H9 (cell line): ENCODE data around the gene GABRD. TPM values are rescaled to one million over a fixed set of nuclear protein-coding genes. Genes with fewer than 3 reads are reported as not detected.

Source experiments
- DNase-seq: peaks from one replicate; pipeline ENCODE4 v3.0.0-alpha.2; 2017
- H2AFZ ChIP-seq: one replicate; pipeline ENCODE4 v1.6.1; 2013; ENCODE audit warnings: mild to moderate bottlenecking, low read length, control low read depth, moderate library complexity
- H2AK5ac ChIP-seq: 2 replicates; pipeline ENCODE4 v1.6.1; 2013; ENCODE audit warnings: low read length, control low read depth, mixed read lengths; ENCODE audit not compliant: insufficient read length
- H2BK120ac ChIP-seq: one replicate; pipeline ENCODE4 v1.6.1; 2013; ENCODE audit warnings: low read depth, mild to moderate bottlenecking, low read length, control low read depth, inconsistent platforms; ENCODE audit not compliant: poor library complexity, severe bottlenecking
- H2BK12ac ChIP-seq: 2 replicates; pipeline ENCODE4 v1.6.1; 2013; ENCODE audit warnings: low read length, control low read depth, mixed read lengths, low read depth; ENCODE audit not compliant: insufficient read length
- H2BK15ac ChIP-seq: 2 replicates; pipeline ENCODE4 v1.6.1; 2013; ENCODE audit warnings: low read depth, low read length, control low read depth
- H2BK20ac ChIP-seq: one replicate; pipeline ENCODE4 v1.6.1; 2013; ENCODE audit warnings: low read depth, mild to moderate bottlenecking, low read length, control low read depth, inconsistent platforms; ENCODE audit not compliant: poor library complexity, severe bottlenecking
- H2BK5ac ChIP-seq: 2 replicates; pipeline ENCODE4 v1.6.1; 2013; ENCODE audit warnings: low read length, control low read depth, mixed read lengths; ENCODE audit not compliant: insufficient read length
- H3K14ac ChIP-seq: 2 replicates; pipeline ENCODE4 v1.6.1; 2013; ENCODE audit warnings: low read length, control low read depth; ENCODE audit not compliant: insufficient read depth
- H3K18ac ChIP-seq: 2 replicates; pipeline ENCODE4 v1.6.1; 2013; ENCODE audit warnings: low read depth, mild to moderate bottlenecking, mixed read lengths, low read length, control low read depth; ENCODE audit not compliant: insufficient read length
- H3K23ac ChIP-seq: 2 replicates; pipeline ENCODE4 v1.6.1; 2013; ENCODE audit warnings: low read length, control low read depth, mixed read lengths, low read depth; ENCODE audit not compliant: insufficient read length
- H3K23me2 ChIP-seq: 2 replicates; pipeline ENCODE4 v1.6.1; 2013; ENCODE audit warnings: low read depth, mild to moderate bottlenecking, mixed read lengths, low read length, control low read depth; ENCODE audit not compliant: insufficient read length, poor library complexity, severe bottlenecking
- H3K27ac ChIP-seq: 2 replicates; pipeline ENCODE4 v1.5.1; 2013; ENCODE audit warnings: low read length, control low read depth, mixed read lengths, low read depth; ENCODE audit not compliant: insufficient read length
- H3K27me3 ChIP-seq: 2 replicates; pipeline ENCODE4 v1.6.1; 2013; ENCODE audit warnings: low read length, control low read depth, inconsistent platforms; ENCODE audit not compliant: insufficient read depth
- H3K4ac ChIP-seq: 2 replicates; pipeline ENCODE4 v1.6.1; 2013; ENCODE audit warnings: low read depth, mild to moderate bottlenecking, control low read depth, inconsistent platforms, low read length, moderate library complexity
- H3K4me1 ChIP-seq: 2 replicates; pipeline ENCODE4 v1.6.1; 2013; ENCODE audit warnings: low read length, control low read depth, inconsistent platforms; ENCODE audit not compliant: insufficient read depth
- H3K4me2 ChIP-seq: 2 replicates; pipeline ENCODE4 v1.6.1; 2013; ENCODE audit warnings: low read length, control low read depth, mixed read lengths; ENCODE audit not compliant: insufficient read length, insufficient read depth
- H3K56ac ChIP-seq: 2 replicates; pipeline ENCODE4 v1.6.1; 2013; ENCODE audit warnings: low read depth, mild to moderate bottlenecking, mixed read lengths, low read length, control low read depth; ENCODE audit not compliant: insufficient read length
- H3K79me1 ChIP-seq: 2 replicates; pipeline ENCODE4 v1.6.1; 2013; ENCODE audit warnings: low read depth, mild to moderate bottlenecking, moderate library complexity, low read length, control low read depth, inconsistent platforms; ENCODE audit not compliant: insufficient read depth, poor library complexity, severe bottlenecking
- H3K79me2 ChIP-seq: 2 replicates; pipeline ENCODE4 v1.6.1; 2013; ENCODE audit warnings: low read length, control low read depth, inconsistent platforms; ENCODE audit not compliant: insufficient read depth
- H3K9ac ChIP-seq: 2 replicates; pipeline ENCODE4 v1.6.1; 2013; ENCODE audit warnings: low read length, control low read depth, mixed read lengths; ENCODE audit not compliant: insufficient read length; ENCODE audit errors: extremely low read depth
- H3K9me3 ChIP-seq: one replicate; pipeline ENCODE4 v1.6.1; 2013; ENCODE audit warnings: low read depth, low read length, inconsistent platforms; ENCODE audit not compliant: control insufficient read depth
- H3T11ph ChIP-seq: one replicate; pipeline ENCODE4 v1.6.1; 2013; ENCODE audit warnings: mild to moderate bottlenecking, low read length, control low read depth, inconsistent platforms
- H4K20me1 ChIP-seq: one replicate; pipeline ENCODE4 v1.6.1; 2013; ENCODE audit not compliant: control insufficient read depth, insufficient read length, insufficient read depth
- H4K5ac ChIP-seq: 2 replicates; pipeline ENCODE4 v1.6.1; 2013; ENCODE audit warnings: low read depth, mild to moderate bottlenecking, mixed read lengths, low read length, control low read depth; ENCODE audit not compliant: insufficient read length
- H4K8ac ChIP-seq: replicated peaks from 2 replicates; pipeline ENCODE4 v1.6.1; 2013; ENCODE audit warnings: low read length, control low read depth, mixed read lengths, low read depth; ENCODE audit not compliant: insufficient read length
- H4K91ac ChIP-seq: 2 replicates; pipeline ENCODE4 v1.6.1; 2013; ENCODE audit warnings: low read depth, mild to moderate bottlenecking, moderate library complexity, mixed read lengths, low read length, control low read depth; ENCODE audit not compliant: insufficient read length
- H3K27ac Mint-ChIP-seq, 3 experiments: 2 replicates in 2 of 3; 3 replicates in 1 of 3; pipeline ENCODE4 v1.8.0; 2020 to 2021; ENCODE audit warnings: mixed read lengths in 3 of 3, mild to moderate bottlenecking in 1 of 3, moderate library complexity in 1 of 3
- H3K27me3 Mint-ChIP-seq: 2 replicates; pipeline ENCODE4 v1.8.0; 2021; ENCODE audit warnings: low read depth, mild to moderate bottlenecking, moderate library complexity, mixed read lengths
- H3K36me3 Mint-ChIP-seq, 3 experiments: 2 replicates in 2 of 3; 3 replicates in 1 of 3; pipeline ENCODE4 v1.8.0; 2020 to 2021; ENCODE audit warnings: low read depth in 3 of 3, mixed read lengths in 3 of 3; ENCODE audit not compliant: insufficient read depth in 1 of 3
- H3K4me1 Mint-ChIP-seq, 2 experiments: 2 replicates each; pipeline ENCODE4 v1.8.0; 2020; ENCODE audit warnings: mixed read lengths in 2 of 2
- H3K4me3 Mint-ChIP-seq, 2 experiments: 2 replicates in 1 of 2; 3 replicates in 1 of 2; pipeline ENCODE4 v1.8.0; 2020 to 2021; ENCODE audit warnings: mild to moderate bottlenecking in 2 of 2, mixed read lengths in 2 of 2, moderate library complexity in 1 of 2
- H3K9me3 Mint-ChIP-seq, 2 experiments: 2 replicates in 1 of 2; 3 replicates in 1 of 2; pipeline ENCODE4 v1.8.0; 2020; ENCODE audit warnings: mild to moderate bottlenecking in 2 of 2, mixed read lengths in 2 of 2, moderate library complexity in 1 of 2
- WGBS: extraction: QIAGEN DNeasy Blood & Tissue Kit; methylation state at CpG from one replicate; pipeline ENCODE4 v1.1.7; 2013; ENCODE audit warnings: missing lambda C conversion rate, low lambda C conversion rate, mixed read lengths; ENCODE audit not compliant: insufficient read length; ENCODE audit errors: extremely low coverage; 5-methylcytosine and 5-hydroxymethylcytosine counted together
- total RNA-seq: library from RNA; stranded (reverse); gene quantifications from 2 replicates; pipeline ENCODE4 v1.2.1, GENCODE V29; 2021
- TF ChIP-seq, protein P1 (sequence below): fragments of 200-600 bp; sonication (generic); conservative IDR thresholded peaks from 3 replicates; pipeline ENCODE4 v1.8.0; 2021; ENCODE audit warnings: antibody characterized with exemption, mild to moderate bottlenecking

The GABRD gene
- total RNA-seq, 1 experiment from 2014 or later, result 0.59 TPM

DNA sequence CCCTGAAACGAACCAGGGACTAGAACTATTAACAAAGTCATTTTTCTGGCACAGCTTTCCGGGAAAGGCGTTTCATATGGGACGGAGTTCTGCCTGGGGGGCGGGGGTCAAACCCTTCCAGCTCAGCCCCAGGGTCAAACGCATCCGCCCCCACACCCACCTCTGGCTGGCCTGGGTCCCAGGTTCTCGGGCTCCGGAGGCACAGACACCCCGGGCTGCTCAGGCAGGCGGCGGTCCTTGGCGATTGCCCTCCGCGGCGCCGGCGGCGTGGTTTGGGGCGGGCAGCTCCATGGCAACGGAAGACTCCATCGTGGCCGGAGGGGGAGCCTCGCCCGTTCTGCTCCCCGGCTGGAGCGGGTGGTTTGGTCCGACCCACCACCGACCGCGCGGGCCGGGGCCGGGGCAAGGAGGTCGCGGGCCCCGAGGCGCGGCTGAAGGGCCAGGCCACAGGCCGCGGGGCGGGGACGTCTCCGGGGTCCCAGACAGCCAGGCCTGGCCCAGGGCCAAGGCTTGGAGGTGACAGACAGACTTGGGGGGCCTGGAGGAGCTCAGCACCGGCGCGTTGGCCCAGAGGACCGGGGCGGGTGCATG is 15.5 kb upstream of the GABRD start, which contains the start of gene CFAP74:
Gene CFAP74 (minus strand): TSS at position 246 of the 591 bp plus-strand sequence. CDS start 12,830 bp downstream, outside the sequence.
- H3K4me3 Mint-ChIP-seq, result peak within 1 kb of the TSS; percentile 52 to 74

More for the DNA sequence above, 15.5 kb upstream of the GABRD start, which contains the start of gene CFAP74:
- Mint-ChIP-seq H3K9me3 (no peaks in the 10 kb centered on the region), H3K4me1 (peaks cover 7 to 11% of the 10 kb centered on the region in 2 experiments), H3K27ac (no peak within 1 kb of the TSS), H3K27me3 (peaks cover 15% of the 10 kb centered on the region), H3K36me3 (no peaks in the 10 kb centered on the region)
- Histone ChIP-seq H4K91ac (no peak within 1 kb of the TSS), H3K4me2 (peak within 1 kb of the TSS; percentile 26), H3K23me2 (peaks cover 6% of the 10 kb centered on the region), H3K27ac (no peak within 1 kb of the TSS), H4K5ac (no peak within 1 kb of the TSS), H3K9me3 (no peaks in the 10 kb centered on the region), H4K20me1 (no peaks in the 10 kb centered on the region), H2BK5ac (no peak within 1 kb of the TSS), H3K27me3 (no peaks in the 10 kb centered on the region), H2AFZ (no peak within 1 kb of the TSS), H3K18ac (no peak within 1 kb of the TSS), H3K79me1 (no peaks in the 10 kb centered on the region), H2BK15ac (no peak within 1 kb of the TSS), H3K79me2 (no peaks in the 10 kb centered on the region), H3K14ac (no peak within 1 kb of the TSS), H3K4ac (no peak within 1 kb of the TSS), H3K4me1 (no peaks in the 10 kb centered on the region), H2BK12ac (no peak within 1 kb of the TSS), H4K8ac (no peak within 1 kb of the TSS), H3K9ac (no peak within 1 kb of the TSS), H3T11ph (no peak within 1 kb of the TSS), H2BK120ac (no peak within 1 kb of the TSS), H2AK5ac (no peak within 1 kb of the TSS), H3K56ac (no peak within 1 kb of the TSS), H3K23ac (no peak within 1 kb of the TSS), H2BK20ac (no peak within 1 kb of the TSS)
- peak; percentile 87 for DNase-seq
- TF ChIP-seq, protein P1, sequence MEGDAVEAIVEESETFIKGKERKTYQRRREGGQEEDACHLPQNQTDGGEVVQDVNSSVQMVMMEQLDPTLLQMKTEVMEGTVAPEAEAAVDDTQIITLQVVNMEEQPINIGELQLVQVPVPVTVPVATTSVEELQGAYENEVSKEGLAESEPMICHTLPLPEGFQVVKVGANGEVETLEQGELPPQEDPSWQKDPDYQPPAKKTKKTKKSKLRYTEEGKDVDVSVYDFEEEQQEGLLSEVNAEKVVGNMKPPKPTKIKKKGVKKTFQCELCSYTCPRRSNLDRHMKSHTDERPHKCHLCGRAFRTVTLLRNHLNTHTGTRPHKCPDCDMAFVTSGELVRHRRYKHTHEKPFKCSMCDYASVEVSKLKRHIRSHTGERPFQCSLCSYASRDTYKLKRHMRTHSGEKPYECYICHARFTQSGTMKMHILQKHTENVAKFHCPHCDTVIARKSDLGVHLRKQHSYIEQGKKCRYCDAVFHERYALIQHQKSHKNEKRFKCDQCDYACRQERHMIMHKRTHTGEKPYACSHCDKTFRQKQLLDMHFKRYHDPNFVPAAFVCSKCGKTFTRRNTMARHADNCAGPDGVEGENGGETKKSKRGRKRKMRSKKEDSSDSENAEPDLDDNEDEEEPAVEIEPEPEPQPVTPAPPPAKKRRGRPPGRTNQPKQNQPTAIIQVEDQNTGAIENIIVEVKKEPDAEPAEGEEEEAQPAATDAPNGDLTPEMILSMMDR, result no peak
- no CpG with 5 or more reads among the region's 49 CpGs for WGBS
